CD14-positive monocyte (primary cell): ENCODE measurements around the gene SLC15A5. TPM values are rescaled to one million over a fixed set of nuclear protein-coding genes. Genes with fewer than 3 reads are reported as not detected.

ENCODE experiments used
- DNase-seq, 3 donors: peaks; one replicate each; pipeline ENCODE4 v3.0.0-alpha.2; 2011 to 2022
- H2AFZ ChIP-seq: 2 replicates; pipeline ENCODE4 v1.6.0; 2012; ENCODE audit warnings: mild to moderate bottlenecking, low read depth, low read length, inconsistent platforms; ENCODE audit not compliant: insufficient read depth, poor library complexity, severe bottlenecking
- H3K27ac ChIP-seq, 2 donors: 1 replicate in 1 of 2; 2 replicates in 1 of 2; pipeline ENCODE4 v1.5.1; 2012 to 2013; ENCODE audit warnings: low read length in 2 of 2, control low read depth in 1 of 2, inconsistent platforms in 1 of 2, low read depth in 1 of 2, mild to moderate bottlenecking in 1 of 2
- H3K27me3 ChIP-seq, 2 donors: one replicate each; pipeline versions ENCODE4 v1.6.0 to v1.6.1; 2011 to 2013; ENCODE audit warnings: low read length in 2 of 2; ENCODE audit not compliant: control insufficient read depth in 2 of 2, insufficient read depth in 2 of 2
- H3K36me3 ChIP-seq, 2 donors: replicated peaks in 1 of 2; 1 replicate in 1 of 2; 2 replicates in 1 of 2; pipeline versions ENCODE4 v1.5.1 to v1.6.1; 2012 to 2013; ENCODE audit warnings: low read length in 2 of 2, control low read depth in 1 of 2, inconsistent platforms in 1 of 2, mild to moderate bottlenecking in 1 of 2; ENCODE audit not compliant: insufficient read depth in 2 of 2, control insufficient read depth in 1 of 2
- H3K4me1 ChIP-seq, 2 donors: 1 replicate in 1 of 2; 2 replicates in 1 of 2; pipeline versions ENCODE4 v1.5.1 to v1.6.1; 2012 to 2013; ENCODE audit warnings: low read length in 2 of 2, control low read depth in 1 of 2, inconsistent platforms in 1 of 2, mild to moderate bottlenecking in 1 of 2, moderate library complexity in 1 of 2; ENCODE audit not compliant: insufficient read depth in 2 of 2, control insufficient read depth in 1 of 2
- H3K4me2 ChIP-seq: replicated peaks from 2 replicates; pipeline ENCODE3; 2012; ENCODE audit warnings: low read length, moderate library complexity, mild to moderate bottlenecking; ENCODE audit not compliant: poor library complexity, severe bottlenecking; ENCODE audit errors: extremely low read depth
- H3K4me3 ChIP-seq, 3 experiments: fragments of 200-600 bp in 1 of 3; sonication (generic) in 1 of 3; replicated peaks in 1 of 3; 1 replicate in 2 of 3; 2 replicates in 1 of 3; pipeline ENCODE4 v1.5.1; 2011 to 2013; ENCODE audit warnings: low read length in 3 of 3, mild to moderate bottlenecking in 3 of 3, control low read depth in 2 of 3, low read depth in 2 of 3, inconsistent platforms in 1 of 3, moderate library complexity in 1 of 3
- H3K79me2 ChIP-seq: 2 replicates; pipeline ENCODE4 v1.6.0; 2012; ENCODE audit warnings: mild to moderate bottlenecking, control low read depth, inconsistent platforms, low read length, moderate library complexity; ENCODE audit not compliant: insufficient read depth
- H3K9ac ChIP-seq: 2 replicates; pipeline ENCODE4 v1.6.0; 2017; ENCODE audit warnings: low read length, mild to moderate bottlenecking; ENCODE audit not compliant: insufficient read depth, poor library complexity, severe bottlenecking
- H3K9me3 ChIP-seq, 2 donors: replicated peaks in 1 of 2; 1 replicate in 1 of 2; 2 replicates in 1 of 2; pipeline versions ENCODE4 v1.5.1 to v1.6.1; 2012 to 2013; ENCODE audit warnings: low read length in 2 of 2, control low read depth in 1 of 2; ENCODE audit not compliant: control insufficient read depth in 1 of 2, insufficient read depth in 1 of 2
- H4K20me1 ChIP-seq: 2 replicates; pipeline ENCODE4 v1.6.0; 2012; ENCODE audit warnings: mild to moderate bottlenecking, low read length, control low read depth, moderate library complexity; ENCODE audit not compliant: insufficient read depth
- H3K27ac Mint-ChIP-seq, 7 donors: one replicate each; pipeline ENCODE4 v1.8.0; 2020; ENCODE audit warnings: mild to moderate bottlenecking in 7 of 7, mixed read lengths in 7 of 7, moderate library complexity in 6 of 7, inconsistent platforms in 2 of 7
- H3K27me3 Mint-ChIP-seq, 3 donors: one replicate each; pipeline ENCODE4 v1.8.0; 2021 to 2022; ENCODE audit warnings: low read depth in 3 of 3, mild to moderate bottlenecking in 3 of 3, mixed read lengths in 3 of 3, moderate library complexity in 3 of 3, inconsistent platforms in 1 of 3
- H3K36me3 Mint-ChIP-seq, 2 donors: one replicate each; pipeline ENCODE4 v1.8.0; 2020; ENCODE audit warnings: mixed read lengths in 2 of 2, inconsistent platforms in 1 of 2, mild to moderate bottlenecking in 1 of 2
- H3K4me1 Mint-ChIP-seq: one replicate; pipeline ENCODE4 v1.8.0; 2020; ENCODE audit warnings: mild to moderate bottlenecking, mixed read lengths
- H3K4me3 Mint-ChIP-seq, 2 donors: one replicate each; pipeline ENCODE4 v1.8.0; 2020; ENCODE audit warnings: mild to moderate bottlenecking in 2 of 2, mixed read lengths in 2 of 2, moderate library complexity in 1 of 2
- H3K9me3 Mint-ChIP-seq, 7 donors: one replicate each; pipeline ENCODE4 v1.8.0; 2020 to 2022; ENCODE audit warnings: mixed read lengths in 7 of 7, mild to moderate bottlenecking in 6 of 7, moderate library complexity in 6 of 7, inconsistent platforms in 2 of 7
- WGBS: methylation state at CpG from one replicate; pipeline ENCODE4 v1.1.5; 2013; ENCODE audit warnings: missing lambda C conversion rate; ENCODE audit not compliant: insufficient coverage; 5-methylcytosine and 5-hydroxymethylcytosine counted together
- intact Hi-C, 2 donors: fragments of 100-400 bp; cut with micrococcal nuclease; formaldehyde crosslinking; loops; one replicate each; pipeline versions ENCODE4 v1.15.0 to v1.15.1; 2023
- polyA plus RNA-seq, 3 donors: library from polyadenylated mRNA; depleted of rRNA in 1 of 3; unstranded in 2 of 3; stranded (reverse) in 1 of 3; fragments of 300-500 nt in 2 of 3; fragments of >200 nt in 1 of 3; fragmentation: Illumina TruSeq in 2 of 3; gene quantifications; 1 replicate in 2 of 3; 2 replicates in 1 of 3; pipeline ENCODE4 v1.2.3, GENCODE V29; 2012 to 2021
- TF ChIP-seq, protein P1 (sequence below): fragments of 200-600 bp; IDR thresholded peaks from one replicate; pipeline ENCODE4 v1.8.0; 2022; ENCODE audit warnings: antibody characterized with exemption, mild to moderate bottlenecking

Gene SLC15A5
- polyA plus RNA-seq, 3 donors, result not detected

DNA sequence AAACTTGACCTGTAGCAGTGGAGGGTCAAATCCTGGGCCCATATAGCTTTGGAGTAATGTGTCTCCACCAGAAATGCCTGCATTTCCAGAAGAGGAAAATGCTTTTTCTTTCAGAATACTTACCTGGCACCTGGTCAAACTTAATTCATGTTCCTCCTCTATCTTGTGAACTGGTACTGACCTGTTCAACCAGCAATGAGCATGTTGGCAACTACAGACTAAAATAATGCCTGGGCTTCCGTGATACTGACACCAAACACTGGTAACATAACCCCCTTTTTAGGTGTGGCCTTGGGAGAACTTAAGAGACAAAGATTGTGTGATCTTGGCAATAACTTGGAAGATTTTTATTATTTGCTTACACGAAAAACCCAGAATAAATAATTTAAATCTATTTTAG lies 46.2 kb upstream of the SLC15A5 start:
- Mint-ChIP-seq H3K27me3 (peaks cover 0 to 5% (median 0%) of the 10 kb centered on the region in 3 donors), H3K27ac (no peak overlapping the region), H3K4me1 (no peaks in the 10 kb centered on the region), H3K4me3 (no peak overlapping the region), H3K9me3 (peaks cover 11 to 19% (median 13%) of the 10 kb centered on the region in 7 donors), H3K36me3 (no peaks in the 10 kb centered on the region)
- TF ChIP-seq, protein P1, sequence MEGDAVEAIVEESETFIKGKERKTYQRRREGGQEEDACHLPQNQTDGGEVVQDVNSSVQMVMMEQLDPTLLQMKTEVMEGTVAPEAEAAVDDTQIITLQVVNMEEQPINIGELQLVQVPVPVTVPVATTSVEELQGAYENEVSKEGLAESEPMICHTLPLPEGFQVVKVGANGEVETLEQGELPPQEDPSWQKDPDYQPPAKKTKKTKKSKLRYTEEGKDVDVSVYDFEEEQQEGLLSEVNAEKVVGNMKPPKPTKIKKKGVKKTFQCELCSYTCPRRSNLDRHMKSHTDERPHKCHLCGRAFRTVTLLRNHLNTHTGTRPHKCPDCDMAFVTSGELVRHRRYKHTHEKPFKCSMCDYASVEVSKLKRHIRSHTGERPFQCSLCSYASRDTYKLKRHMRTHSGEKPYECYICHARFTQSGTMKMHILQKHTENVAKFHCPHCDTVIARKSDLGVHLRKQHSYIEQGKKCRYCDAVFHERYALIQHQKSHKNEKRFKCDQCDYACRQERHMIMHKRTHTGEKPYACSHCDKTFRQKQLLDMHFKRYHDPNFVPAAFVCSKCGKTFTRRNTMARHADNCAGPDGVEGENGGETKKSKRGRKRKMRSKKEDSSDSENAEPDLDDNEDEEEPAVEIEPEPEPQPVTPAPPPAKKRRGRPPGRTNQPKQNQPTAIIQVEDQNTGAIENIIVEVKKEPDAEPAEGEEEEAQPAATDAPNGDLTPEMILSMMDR, result no peak
- no peaks in the 10 kb centered on the region for H4K20me1 ChIP-seq
- intact Hi-C loops, result no loop called here
- no peak overlapping the region for H3K4me3 ChIP-seq
- H3K4me2 ChIP-seq, result no peak overlapping the region
- WGBS, result no CpG with 5 or more reads among the region's 2 CpGs
- no peak overlapping the region for H3K9ac ChIP-seq
- H3K4me1 ChIP-seq, result no peaks in the 10 kb centered on the region
- no peaks in the 10 kb centered on the region for H3K27me3 ChIP-seq
- no peak for DNase-seq
- no peaks in the 10 kb centered on the region for H3K36me3 ChIP-seq
- peaks cover 9 to 10% of the 10 kb centered on the region in 2 donors for H3K9me3 ChIP-seq
- no peak overlapping the region for H2AFZ ChIP-seq
- no peaks in the 10 kb centered on the region for H3K79me2 ChIP-seq
- H3K27ac ChIP-seq, result no peak overlapping the region

DNA sequence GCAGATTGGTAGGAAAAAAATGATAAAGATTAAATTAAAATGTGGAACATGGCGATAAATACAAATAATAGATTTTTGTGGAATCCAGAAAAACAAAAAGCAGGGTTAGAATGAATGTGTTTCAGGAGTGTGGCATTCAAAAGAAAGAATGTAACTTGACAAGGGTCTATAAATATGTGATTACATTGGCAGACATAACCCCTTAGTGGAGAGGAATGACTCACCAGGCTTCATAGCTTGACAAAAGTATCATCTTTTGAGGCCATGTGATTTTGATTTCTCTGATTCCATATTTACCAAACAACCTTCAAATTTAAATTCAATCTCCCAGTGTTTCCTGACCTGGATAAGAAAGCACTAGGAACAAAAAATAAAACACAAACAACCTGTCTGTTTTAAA lies 45.5 kb upstream of the SLC15A5 start:
- peaks cover 4 to 8% of the 10 kb centered on the region in 2 donors for H3K9me3 ChIP-seq
- TF ChIP-seq, protein P1, result no peak
- H3K36me3 ChIP-seq, result no peaks in the 10 kb centered on the region
- H3K4me3 ChIP-seq, result no peak overlapping the region
- H3K4me3 Mint-ChIP-seq, result no peak overlapping the region
- intact Hi-C loops, result no loop called here
- H3K27ac ChIP-seq, result no peak overlapping the region
- WGBS, result 100% methylated on average over 1 of the region's 1 CpG
- no peaks in the 10 kb centered on the region for H3K79me2 ChIP-seq
- H3K4me2 ChIP-seq, result no peak overlapping the region
- H3K27ac Mint-ChIP-seq, result no peak overlapping the region
- peaks cover 0 to 5% (median 0%) of the 10 kb centered on the region in 3 donors for H3K27me3 Mint-ChIP-seq
- no peaks in the 10 kb centered on the region for H3K4me1 ChIP-seq
- DNase-seq, result no peak
- H3K9ac ChIP-seq, result no peak overlapping the region
- H2AFZ ChIP-seq, result no peak overlapping the region
- no peaks in the 10 kb centered on the region for H3K36me3 Mint-ChIP-seq
- H3K27me3 ChIP-seq, result no peaks in the 10 kb centered on the region
- H3K9me3 Mint-ChIP-seq, result peaks cover 4 to 13% (median 10%) of the 10 kb centered on the region in 7 donors
- H4K20me1 ChIP-seq, result no peaks in the 10 kb centered on the region
- H3K4me1 Mint-ChIP-seq, result no peaks in the 10 kb centered on the region
